HG03066 (cell line): Measurements from ENCODE around the gene HOXD11.

Source experiments
- ATAC-seq: cut with Tn5 transposase; IDR thresholded peaks from one replicate; pipeline ENCODE4 v1.9.1; 2021; ENCODE audit warnings: low read depth; ENCODE audit not compliant: unreplicated experiment

The HOXD11 gene

DNA sequence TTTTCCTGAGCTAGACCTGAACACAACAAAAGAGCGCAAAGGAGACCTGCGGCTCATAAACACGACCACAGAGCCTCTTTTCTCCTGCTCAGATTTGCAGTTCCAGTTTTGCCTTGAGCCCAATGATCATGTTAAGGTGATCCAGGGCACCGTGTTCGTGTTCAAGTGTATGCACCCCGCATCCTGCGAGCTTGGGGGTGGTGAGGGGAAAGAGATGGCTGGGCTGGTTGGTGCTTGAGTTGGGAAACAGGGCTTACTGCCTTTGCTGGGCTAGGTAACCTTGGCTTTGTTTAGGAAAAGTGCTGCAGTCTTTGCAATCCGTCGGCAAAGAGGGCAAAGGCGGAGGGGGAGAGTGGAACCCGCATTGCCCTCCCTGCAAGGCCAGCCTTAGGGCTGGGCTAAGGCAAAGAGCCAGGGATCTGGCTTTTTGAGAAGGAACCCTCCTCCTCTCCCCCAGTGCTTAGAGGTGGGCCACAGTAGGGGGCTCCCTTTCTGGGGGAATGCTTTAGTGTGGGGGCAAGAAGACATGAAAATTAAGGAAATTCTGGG, 10.8 kb downstream of the HOXD11 start:
- no peak for ATAC-seq

DNA sequence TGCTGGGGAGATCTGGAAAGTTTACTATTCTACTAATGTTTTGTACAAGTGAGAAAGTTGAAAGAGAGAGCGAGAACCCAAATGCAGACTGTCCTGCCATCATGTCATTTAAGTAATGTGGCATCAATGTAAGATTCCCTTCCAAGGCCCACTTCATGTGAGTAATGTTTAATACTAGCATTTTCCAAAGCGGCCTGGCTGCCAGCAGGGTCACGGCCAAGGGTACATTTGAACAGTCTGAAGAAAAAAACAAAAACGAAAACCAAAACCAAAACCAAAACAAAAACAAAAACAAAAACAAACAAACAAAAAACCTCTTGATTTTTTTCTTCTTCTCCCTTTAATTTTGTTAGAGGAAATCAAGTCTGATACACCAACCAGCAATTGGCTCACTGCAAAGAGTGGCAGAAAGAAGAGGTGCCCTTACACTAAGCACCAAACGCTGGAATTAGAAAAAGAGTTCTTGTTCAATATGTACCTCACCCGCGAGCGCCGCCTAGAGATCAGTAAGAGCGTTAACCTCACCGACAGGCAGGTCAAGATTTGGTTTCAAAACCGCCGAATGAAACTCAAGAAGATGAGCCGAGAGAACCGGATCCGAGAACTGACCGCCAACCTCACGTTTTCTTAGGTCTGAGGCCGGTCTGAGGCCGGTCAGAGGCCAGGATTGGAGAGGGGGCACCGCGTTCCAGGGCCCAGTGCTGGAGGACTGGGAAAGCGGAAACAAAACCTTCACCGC, 11.7 kb downstream of the HOXD11 start:
- ATAC-seq = no peak

DNA sequence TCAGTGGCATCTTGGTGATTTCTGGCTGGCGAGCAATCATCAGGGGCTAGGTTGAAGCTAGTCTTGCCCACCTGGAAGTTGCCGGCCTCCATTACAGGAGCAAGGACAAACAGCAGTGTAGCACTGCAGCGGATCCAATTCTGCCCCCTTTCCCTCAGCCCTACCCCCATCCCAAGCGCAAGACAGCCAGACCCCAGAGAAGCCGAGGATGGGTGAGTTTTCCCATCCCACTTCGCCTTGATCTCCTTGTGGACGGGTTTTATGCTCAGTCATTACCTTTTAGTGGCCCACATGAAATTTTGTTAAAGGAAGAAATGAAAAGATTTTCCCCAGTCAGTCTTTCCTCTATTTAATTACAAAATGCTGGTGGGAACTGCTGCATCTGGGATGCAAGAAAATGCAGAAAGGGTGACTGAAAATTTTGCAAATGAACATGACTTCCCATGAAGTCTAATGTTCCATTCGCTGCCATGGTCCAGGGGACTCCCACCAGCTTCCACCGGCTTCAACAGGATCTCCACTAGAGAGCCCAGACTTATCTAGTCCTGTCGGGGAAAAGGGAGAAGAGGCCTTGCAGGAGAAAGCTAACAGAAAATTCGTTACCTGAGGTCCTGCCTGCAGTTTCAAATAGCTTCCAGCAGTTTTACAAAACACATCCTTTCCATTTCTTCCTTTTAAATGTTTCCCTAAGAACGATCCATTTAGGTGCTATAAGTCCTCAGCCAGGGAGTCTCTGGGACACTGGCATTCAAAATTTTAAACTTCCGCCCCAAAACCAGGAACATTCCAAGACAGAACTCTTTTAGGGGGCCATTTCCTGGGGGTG, 13.5 kb downstream of the HOXD11 start:
- no peak for ATAC-seq

DNA sequence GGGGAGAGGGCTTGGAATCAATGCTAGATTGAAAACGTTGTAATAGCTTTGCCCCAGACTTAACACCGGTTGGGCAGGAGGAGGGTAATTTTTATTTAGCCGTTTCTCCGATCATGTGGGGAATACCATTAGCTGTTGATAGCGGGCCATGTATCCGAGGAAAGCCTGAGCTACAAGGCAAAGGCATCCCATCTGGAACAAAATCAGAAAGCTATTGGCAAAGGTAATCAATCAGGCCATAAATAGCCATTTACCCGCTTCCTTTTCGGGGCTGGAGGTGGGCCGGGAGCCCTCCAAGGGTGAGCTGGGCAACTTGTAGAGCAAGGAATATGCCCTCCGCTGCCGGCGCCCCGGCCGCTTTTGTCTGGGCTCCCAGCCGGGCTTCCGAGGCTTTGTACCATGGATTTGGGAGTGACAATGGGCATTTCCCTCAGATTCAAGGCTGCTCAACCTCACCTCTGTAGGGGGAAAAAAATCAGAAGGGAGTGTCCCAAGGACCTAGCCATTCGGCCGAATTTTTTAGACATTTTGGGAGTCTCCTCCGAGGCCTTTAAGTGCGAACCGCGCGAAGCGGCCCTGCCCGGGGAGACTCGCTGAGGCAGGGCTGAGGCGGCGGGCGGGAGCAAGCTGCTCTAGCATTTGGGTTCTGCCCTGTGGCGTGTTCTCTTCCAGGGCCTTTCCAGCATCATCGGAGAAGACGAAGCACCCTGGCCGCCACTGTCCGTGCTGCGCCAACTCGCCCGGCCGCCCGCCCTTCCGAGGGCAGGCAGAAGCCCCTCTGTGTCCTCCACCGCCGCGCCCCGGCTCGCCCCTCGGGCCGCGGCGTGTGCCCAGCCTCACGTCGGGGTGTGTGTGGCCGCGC, 14.3 kb downstream of the HOXD11 start:
- no peak for ATAC-seq

DNA sequence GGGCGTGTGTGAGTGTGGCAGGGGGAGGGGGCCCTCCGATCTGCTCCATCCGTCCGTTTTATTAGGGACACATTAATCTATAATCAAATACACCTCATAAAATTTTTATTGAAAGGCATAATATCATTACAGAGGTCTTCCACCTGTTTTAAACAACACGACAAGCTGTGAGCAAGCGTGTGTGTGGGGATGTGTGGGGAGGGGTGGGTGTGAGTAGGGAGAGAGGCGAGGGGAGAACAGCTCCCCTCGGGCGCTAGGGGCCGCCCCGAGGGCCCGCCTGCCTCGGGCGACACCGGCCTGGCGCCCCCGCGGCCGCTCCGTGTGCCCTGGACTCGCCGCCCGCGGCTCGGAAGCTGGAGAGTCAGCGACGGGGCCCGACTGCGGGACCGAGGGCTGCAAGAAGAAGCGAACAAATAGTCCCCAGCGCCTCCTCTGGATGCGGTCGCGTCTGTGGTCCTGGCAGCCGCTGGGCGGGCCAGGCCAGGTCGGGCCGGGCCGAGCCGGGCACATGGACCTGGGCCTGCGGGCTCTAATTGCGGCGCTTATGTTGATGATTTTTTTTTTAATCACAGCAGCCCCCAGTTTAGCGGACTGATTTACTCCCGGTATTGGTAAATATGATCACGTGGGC, 15.1 kb downstream of the HOXD11 start:
- ATAC-seq = no peak

DNA sequence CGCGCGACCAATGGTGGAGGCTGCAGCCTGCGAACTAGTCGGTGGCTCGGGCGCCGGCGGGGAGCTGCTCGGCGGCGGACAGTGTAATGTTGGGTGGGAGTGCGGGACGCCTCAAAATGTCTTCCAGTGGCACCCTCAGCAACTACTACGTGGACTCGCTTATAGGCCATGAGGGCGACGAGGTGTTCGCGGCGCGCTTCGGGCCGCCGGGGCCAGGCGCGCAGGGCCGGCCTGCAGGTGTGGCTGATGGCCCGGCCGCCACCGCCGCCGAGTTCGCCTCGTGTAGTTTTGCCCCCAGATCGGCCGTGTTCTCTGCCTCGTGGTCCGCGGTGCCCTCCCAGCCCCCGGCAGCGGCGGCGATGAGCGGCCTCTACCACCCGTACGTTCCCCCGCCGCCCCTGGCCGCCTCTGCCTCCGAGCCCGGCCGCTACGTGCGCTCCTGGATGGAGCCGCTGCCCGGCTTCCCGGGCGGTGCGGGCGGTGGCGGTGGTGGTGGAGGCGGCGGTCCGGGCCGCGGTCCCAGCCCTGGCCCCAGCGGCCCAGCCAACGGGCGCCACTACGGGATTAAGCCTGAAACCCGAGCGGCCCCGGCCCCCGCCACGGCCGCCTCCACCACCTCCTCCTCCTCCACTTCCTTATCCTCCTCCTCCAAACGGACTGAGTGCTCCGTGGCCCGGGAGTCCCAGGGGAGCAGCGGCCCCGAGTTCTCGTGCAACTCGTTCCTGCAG, 15.8 kb downstream of the HOXD11 start, which contains the start of gene HOXD9:
TSS of gene HOXD9 (plus strand) at position 37 of the 728 bp plus-strand sequence. CDS start at position 87, 50 bp downstream.
- no peak for ATAC-seq

DNA sequence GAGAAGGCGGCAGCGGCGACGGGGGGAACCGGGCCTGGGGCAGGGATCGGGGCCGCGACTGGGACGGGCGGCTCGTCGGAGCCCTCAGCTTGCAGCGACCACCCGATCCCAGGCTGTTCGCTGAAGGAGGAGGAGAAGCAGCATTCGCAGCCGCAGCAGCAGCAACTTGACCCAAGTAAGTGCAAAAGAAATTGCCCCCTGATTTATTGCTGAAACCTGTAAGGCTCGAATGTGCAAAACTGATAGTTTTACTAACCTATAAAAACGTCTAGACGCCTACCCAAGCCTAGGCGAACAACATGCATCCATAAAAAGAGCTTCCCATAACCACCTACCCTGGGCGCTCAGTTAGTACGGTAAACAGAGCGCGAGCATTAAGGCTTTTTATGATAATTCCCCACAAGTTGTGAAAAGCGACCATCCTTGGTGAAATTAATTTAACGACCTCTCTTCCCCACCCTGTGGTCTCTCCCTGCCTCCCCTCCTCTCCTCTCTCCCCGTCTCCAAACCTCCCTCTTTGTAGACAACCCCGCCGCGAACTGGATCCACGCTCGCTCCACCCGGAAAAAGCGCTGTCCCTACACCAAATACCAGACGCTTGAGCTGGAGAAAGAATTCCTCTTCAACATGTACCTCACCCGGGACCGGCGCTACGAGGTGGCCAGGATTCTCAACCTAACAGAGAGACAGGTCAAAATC, 16.5 kb downstream of the HOXD11 start:
- ATAC-seq = no peak

DNA sequence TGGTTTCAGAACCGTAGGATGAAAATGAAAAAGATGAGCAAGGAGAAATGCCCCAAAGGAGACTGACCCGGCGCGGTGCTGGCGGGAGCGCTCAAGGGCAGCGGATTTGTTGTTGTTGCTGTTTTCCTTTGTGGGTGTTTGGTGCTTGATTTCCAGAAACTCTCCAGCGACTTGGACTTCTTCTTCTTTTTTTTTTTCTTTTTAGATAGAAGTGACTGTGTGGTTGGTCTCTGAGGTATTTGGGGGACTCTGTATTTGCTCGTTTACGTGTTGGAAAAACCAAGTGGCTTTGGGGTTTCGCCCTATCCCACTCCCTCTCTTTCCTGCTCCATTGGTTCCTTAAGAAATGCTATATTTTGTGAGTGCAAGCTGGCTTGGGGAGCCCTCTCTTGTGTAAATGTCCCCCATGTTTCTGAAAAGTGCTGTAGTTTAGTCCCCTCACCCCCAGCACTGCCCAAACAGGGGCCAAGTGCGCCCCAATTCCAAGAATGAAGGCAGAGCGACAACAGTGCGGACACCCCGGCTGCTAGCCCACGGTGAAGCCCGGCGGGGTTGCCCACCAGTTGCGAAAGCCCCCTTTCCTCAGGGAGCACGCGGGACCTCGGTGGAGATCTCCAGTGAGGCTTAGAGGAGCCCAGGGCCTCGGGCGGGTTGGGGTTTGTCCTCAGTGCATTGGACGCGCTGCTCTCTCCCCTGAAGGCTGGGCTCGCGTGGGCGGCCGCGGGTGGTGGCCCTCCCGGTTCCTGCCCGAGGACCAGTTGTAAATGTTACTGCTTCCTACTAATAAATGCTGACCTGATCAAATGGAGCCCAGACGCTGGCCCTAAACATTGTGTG, 17.2 kb downstream of the HOXD11 start:
- no peak for ATAC-seq

DNA sequence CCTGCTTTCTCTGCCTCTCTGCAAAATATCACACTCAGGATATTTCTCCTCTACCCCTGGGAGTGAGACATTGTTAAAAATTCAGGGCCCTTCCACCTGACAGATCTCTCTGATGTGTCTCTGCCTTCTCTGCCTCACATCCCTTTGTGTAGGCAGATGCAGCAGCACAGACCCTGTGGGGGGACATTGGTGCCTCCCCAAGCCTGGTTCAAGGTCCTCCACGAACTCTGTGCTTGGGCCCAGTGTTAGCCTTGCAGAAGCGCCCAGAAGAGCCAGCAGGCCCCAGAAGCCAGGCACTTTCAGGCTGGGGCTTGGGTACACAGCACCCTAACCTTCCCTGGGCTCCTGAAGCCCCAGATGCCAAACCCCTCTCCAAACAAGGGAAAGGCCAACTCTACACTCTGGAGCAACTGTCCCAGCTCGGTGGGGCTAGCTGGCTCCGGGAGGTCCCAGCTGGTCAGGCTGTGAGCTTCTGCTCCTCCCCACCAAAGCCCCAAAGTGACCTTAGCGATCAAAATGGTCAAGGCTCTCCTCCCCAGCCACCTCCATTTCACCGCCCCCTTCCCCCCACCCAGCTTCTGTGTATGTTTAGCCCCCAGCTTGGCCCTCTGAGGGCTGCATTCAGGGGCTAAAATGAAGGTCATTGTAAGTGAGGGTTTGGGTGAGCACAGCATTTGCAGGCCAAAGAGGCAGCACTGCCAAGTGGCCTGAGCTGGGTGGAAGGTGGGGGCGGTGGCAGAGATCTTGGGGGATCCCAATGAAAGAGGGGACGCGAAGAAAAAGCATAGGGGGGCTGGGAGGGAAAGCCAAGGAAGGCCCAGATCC, 18.1 kb downstream of the HOXD11 start:
- ATAC-seq = no peak

DNA sequence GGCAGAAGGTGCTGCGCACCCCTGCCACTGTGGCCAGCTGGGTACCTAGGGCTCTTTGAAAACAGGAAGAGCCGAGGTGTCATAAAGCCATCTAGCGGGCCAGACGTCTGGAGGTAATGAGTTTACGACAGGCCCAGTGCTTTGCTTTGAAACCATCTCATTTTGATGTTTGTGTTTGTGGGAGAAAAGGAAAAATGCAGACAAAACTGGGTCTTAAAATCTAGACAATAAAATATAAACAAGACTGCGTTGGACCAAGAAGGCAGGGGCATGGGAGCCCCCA, 18.6 kb downstream of the HOXD11 start:
- ATAC-seq = no peak

DNA sequence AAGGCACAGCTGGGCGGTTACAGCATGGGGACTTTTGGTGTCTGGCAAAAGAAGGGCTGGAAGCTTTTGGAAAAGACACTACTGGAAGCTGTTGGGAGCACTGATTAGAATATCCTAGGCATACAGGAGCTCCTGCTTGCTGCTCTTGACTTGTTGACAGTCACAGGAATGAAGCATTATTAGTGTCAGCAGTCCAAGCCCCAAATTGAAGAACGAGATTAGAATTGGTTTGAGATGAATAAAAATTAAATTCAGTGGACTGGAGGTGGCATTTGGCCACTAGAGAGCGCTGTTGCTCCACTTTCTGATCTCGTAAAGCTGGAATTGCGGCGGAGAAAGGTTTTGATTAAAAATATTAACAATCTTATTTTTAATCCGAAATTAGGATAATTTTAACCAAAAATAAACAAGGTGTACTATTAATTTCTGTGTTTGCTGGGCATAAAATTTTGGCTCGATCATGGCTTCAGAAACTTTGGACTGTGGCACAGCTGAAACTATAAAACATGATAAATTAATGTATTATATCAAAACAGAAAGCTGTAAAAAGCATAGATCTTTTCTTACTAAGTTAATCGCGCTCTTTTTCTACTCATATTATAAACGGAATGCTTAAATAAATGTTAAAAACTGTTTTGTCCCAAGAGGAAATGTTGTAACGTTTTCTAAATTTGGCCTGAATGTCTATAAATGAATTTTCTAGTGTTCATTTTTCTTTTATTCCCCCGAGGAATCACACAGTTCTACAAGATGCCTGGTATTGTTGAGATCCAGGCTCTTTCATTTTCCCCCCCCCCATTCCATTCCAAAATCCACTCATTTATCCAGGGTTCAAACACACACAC, 20.1 kb downstream of the HOXD11 start:
- no peak for ATAC-seq

DNA sequence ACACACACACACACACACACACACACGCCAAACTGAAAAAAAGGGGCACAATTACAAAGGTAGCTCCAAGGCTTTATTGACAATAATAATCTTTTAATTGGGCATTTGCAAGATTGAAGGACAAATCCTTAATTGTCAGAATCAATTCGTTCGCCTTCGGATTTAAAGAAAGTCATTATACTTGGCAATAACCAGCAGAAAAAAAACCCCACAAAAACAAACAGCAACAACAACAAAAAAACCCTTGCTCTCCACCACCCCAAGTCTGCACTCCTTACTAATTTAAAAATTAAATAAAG, 20.6 kb downstream of the HOXD11 start:
- no peak for ATAC-seq

DNA sequence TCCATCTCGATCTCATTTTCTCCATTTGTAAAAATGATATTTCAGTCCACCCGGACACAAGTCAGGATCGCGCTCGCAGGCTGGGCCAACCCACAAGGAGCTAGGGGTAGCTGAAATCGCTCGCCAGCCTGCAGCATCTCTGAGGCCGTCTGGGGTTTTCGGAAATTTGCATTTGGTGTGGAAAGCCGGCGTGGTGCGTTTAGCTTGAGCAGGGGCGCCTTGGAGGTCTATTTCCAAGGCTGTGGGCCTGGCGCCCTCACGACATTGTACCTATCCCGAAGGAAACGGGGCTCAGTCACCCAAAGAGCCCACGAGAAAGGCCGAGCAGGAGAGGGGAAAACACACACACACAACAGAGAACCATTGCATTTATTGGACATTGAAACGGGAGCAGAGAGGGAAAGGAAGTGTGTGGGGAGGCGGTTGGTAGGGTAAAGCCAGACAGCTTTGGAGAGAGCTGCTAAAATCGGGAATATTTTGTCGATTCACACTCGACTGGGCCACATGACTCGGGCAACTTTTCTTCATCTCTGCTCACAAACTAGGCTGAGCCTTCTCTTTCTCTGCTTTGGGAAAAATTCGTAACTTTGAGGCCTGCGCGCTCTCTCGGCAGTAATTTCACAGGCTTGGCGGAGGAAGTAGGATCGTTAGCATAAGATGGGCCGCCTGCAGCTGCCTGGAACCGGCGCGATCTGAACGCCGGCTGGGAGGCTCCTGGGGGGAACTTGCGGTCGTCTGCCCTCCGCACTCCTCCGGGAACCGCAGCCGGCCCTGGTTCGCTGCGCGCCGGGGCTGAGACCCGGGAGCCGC, 21.3 kb downstream of the HOXD11 start:
- no peak for ATAC-seq

DNA sequence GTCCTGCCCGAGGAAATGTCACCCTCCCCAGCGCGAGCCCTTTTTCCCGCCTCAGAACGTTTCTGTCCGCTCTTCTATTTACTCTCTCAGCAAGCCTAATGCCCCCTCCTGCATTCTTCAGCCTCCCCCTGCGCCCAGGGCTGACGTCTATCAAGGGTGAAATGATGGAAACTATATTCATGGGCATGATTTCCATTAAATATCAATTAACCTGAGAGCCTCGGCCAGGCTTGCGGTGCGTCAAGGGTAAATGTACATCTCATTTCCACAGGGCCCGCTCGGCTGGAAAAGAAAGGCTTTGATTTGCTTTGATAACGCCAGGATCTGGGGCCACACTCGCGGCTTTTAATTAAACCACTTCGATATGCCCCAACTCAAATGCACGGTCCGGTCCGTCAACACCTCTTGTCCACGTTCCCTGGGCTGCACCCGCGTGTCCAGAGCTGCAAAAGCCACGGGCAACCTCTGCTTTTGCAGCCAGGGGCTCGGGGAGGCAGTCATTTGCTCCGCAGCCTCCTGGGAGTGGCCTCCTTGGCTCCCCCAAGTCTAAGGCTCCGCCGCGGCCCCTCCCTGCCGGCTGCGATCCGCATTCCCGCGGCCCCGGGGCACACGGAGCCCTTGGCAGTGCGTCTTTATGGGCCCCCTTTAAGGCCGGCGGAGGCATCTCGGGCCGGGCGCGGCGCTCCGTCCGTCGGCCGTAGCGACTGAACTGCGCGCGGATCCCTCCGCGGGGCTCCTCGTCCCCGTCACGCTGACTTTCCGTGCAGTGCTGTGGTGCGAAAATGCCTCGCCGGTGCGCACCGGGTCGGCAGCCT, 22.1 kb downstream of the HOXD11 start, which contains the start of gene HOXD8:
TSS of gene HOXD8 (plus strand) at position 724 of the 815 bp plus-strand sequence. CDS start 662 bp downstream, outside the sequence.
- ATAC-seq = no peak

DNA sequence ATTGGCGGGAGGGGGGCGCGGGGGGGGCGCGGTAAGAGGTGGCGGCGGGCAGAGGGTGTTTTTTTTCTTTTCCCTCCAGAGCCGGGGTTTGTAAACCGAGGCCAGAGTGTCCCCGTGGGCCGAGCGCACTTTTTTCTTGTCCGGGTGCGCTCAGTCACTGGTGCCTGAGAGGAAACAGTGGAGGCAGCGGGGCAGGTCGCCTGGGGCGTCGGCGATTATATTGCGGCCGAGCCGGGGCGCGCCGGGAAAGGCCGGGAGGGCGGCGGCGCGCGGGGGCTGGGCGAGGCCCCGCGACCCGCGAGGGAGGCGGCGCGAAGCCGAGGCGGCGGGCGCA, 22.7 kb downstream of the HOXD11 start:
- ATAC-seq = no peak
